ENCODE measurements around the gene IKZF1. TPM values are rescaled to one million over a fixed set of nuclear protein-coding genes. Genes with fewer than 3 reads are reported as not detected.

The IKZF1 gene
- total RNA-seq, 1 donor from 2014 or later: 0.86 TPM

- peaks cover 3% of the 10 kb centered on the region for H3K27me3 Mint-ChIP-seq (ENCODE audit: low read depth, unreplicated experiment)
- no peak overlapping the region for H3K4me2 ChIP-seq (ENCODE audit: low read length)
- FAIRE-seq: no peak
Observed at GRCh38 chr7:50266635-50267386, 37.7 kb upstream of the IKZF1 start.

DNA sequence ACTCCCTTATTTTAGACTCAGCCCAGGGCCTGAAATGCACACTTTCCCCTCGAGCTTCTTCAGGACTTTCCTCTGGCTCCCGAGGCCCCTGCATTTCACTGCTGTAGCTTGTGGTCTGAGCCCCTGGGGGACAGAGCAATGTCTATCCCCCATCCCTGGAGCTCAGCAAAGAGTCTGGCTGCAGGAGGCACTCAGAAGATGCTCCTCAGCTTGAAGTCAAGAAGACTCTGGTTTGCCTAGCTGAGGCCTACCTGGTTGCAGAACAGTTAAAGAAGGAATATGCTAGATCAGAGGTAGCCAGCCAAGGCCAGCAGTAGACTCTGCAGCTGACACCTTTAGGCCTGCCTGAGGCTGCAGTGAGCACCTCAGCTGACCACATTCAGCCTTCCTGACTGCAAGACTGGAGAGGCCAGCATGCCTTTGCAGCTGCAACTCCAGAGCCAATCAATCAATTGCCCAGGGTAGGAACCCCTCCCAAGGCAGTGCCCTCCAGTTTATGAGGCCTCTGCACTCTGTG, 36.9 kb upstream of the IKZF1 start:
- H3K9me3 Mint-ChIP-seq (ENCODE audit: unreplicated experiment): no peaks in the 10 kb centered on the region

More at GRCh38 chr7:50266635-50267386, 37.7 kb upstream of the IKZF1 start:
- Histone ChIP-seq H3K9ac (ENCODE audit: low read length) (no peak overlapping the region), H3K27me3 (ENCODE audit: insufficient read depth, low read length) (no peaks in the 10 kb centered on the region), H2AFZ (ENCODE audit: low read depth, low read length) (no peak overlapping the region), H3K36me3 (ENCODE audit: insufficient read depth, low read length) (no peaks in the 10 kb centered on the region), H4K20me1 (ENCODE audit: insufficient read depth, low read length) (no peaks in the 10 kb centered on the region), H3K27ac (ENCODE audit: low read depth, low read length) (no peak overlapping the region), H3K79me2 (ENCODE audit: insufficient read depth, low read length) (no peaks in the 10 kb centered on the region), H3K9me3 (ENCODE audit: insufficient read depth, low read depth, low read length) (no peaks in the 10 kb centered on the region), H3K4me3 (ENCODE audit: insufficient read depth, low read depth, low read length) (no peak overlapping the region), H3K4me1 (ENCODE audit: insufficient read depth, low read length) (no peaks in the 10 kb centered on the region)
- no peak for TF ChIP-seq EZH2 (IDR thresholded peaks at IDR 0.05; ENCODE audit: insufficient read depth, low read length)
- TF ChIP-seq, protein P1, sequence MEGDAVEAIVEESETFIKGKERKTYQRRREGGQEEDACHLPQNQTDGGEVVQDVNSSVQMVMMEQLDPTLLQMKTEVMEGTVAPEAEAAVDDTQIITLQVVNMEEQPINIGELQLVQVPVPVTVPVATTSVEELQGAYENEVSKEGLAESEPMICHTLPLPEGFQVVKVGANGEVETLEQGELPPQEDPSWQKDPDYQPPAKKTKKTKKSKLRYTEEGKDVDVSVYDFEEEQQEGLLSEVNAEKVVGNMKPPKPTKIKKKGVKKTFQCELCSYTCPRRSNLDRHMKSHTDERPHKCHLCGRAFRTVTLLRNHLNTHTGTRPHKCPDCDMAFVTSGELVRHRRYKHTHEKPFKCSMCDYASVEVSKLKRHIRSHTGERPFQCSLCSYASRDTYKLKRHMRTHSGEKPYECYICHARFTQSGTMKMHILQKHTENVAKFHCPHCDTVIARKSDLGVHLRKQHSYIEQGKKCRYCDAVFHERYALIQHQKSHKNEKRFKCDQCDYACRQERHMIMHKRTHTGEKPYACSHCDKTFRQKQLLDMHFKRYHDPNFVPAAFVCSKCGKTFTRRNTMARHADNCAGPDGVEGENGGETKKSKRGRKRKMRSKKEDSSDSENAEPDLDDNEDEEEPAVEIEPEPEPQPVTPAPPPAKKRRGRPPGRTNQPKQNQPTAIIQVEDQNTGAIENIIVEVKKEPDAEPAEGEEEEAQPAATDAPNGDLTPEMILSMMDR (IDR thresholded peaks at IDR 0.05; ENCODE audit: insufficient read depth, low read depth, low read length): no peak
- no peak overlapping the region for H3K4me3 Mint-ChIP-seq (ENCODE audit: unreplicated experiment)
- H3K4me1 Mint-ChIP-seq (ENCODE audit: low read depth, unreplicated experiment): peaks cover 47% of the 10 kb centered on the region
- H3K27ac Mint-ChIP-seq (ENCODE audit: unreplicated experiment): no peak overlapping the region
- no peaks in the 10 kb centered on the region for H3K36me3 Mint-ChIP-seq (ENCODE audit: low read depth, unreplicated experiment)
- no peak for DNase-seq (ENCODE audit: low read depth)
- no peaks in the 10 kb centered on the region for H3K9me3 Mint-ChIP-seq (ENCODE audit: unreplicated experiment)

More for the DNA sequence above, 36.9 kb upstream of the IKZF1 start:
- Mint-ChIP-seq H3K36me3 (ENCODE audit: low read depth, unreplicated experiment) (no peaks in the 10 kb centered on the region), H3K4me1 (ENCODE audit: low read depth, unreplicated experiment) (peaks cover 46% of the 10 kb centered on the region), H3K27me3 (ENCODE audit: low read depth, unreplicated experiment) (peaks cover 3% of the 10 kb centered on the region), H3K4me3 (ENCODE audit: unreplicated experiment) (no peak overlapping the region), H3K27ac (ENCODE audit: unreplicated experiment) (no peak overlapping the region)
- no peaks in the 10 kb centered on the region for H3K79me2 ChIP-seq (ENCODE audit: insufficient read depth, low read length)
- no peaks in the 10 kb centered on the region for H3K27me3 ChIP-seq (ENCODE audit: insufficient read depth, low read length)
- no peaks in the 10 kb centered on the region for H3K4me1 ChIP-seq (ENCODE audit: insufficient read depth, low read length)
- H3K4me3 ChIP-seq (ENCODE audit: insufficient read depth, low read depth, low read length): no peak overlapping the region
- no peak overlapping the region for H3K9ac ChIP-seq (ENCODE audit: low read length)
- no peak for FAIRE-seq
- DNase-seq (ENCODE audit: low read depth): no peak
- TF ChIP-seq EZH2 (IDR thresholded peaks at IDR 0.05; ENCODE audit: insufficient read depth, low read length): no peak
- TF ChIP-seq, protein P1 (IDR thresholded peaks at IDR 0.05; ENCODE audit: insufficient read depth, low read depth, low read length): no peak
- no peaks in the 10 kb centered on the region for H4K20me1 ChIP-seq (ENCODE audit: insufficient read depth, low read length)
- H3K27ac ChIP-seq (ENCODE audit: low read depth, low read length): no peak overlapping the region
- no peak overlapping the region for H3K4me2 ChIP-seq (ENCODE audit: low read length)
- no peaks in the 10 kb centered on the region for H3K9me3 ChIP-seq (ENCODE audit: insufficient read depth, low read depth, low read length)
- no peak overlapping the region for H2AFZ ChIP-seq (ENCODE audit: low read depth, low read length)
- no peaks in the 10 kb centered on the region for H3K36me3 ChIP-seq (ENCODE audit: insufficient read depth, low read length)
